ENCODE measurements around the gene MICAL1.

The MICAL1 gene

DNA sequence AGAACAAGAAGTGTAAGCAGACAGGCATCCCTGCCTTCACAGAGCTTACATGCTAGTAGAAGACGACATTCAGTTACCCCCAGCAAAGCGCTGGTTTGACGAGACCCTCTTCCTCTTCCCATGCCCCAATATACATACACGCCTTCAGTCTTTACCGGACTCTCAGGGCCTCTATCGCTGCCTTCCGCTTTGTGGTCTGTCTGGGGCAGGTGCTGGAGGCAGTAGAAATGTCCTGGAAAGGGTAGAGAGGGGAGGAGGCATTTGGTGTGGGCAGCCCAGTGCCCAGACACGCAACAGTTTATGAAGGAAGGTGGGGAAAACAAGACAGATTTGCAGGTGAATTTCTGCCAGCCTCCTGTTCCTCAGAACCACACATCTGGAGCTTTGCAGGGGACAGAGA lies 9.0 kb downstream of the MICAL1 start:
- Histone ChIP-seq H3K27me3 (ENCODE audit: insufficient read depth, poor library complexity, severe bottlenecking) (no peaks in the 10 kb centered on the region), H3K27ac (replicated peaks) (no peak overlapping the region), H3K4me3 (replicated peaks; ENCODE audit: insufficient read depth, low read length) (no peak overlapping the region)
- DNase-seq (ENCODE audit: low read depth in 1 of 2, low spot score in 1 of 2), result no peak
- no peak for TF ChIP-seq SPI1 (IDR thresholded peaks at IDR 0.05; ENCODE audit: borderline replicate concordance, low read depth)

DNA sequence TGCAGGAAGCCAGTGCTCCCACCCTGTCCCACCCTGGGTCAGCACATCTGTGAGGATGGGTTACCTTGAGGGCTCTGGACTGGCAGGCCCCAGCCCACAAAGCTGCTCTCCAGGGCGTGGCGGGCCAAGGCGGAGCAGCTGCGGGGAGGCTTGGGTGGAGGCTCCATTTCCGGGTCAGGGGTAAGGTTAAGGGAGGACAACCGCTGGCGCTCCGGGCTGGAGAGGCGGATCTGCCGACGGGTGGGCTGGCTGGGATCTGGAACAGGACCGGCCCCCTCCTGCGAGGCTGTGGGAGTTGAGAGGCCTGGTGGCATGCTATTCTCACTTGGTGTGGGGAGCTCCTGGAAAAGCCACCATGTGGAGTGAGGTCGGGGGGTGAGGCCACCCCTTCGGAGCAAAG lies 9.5 kb downstream of the MICAL1 start:
- Histone ChIP-seq H3K27ac (replicated peaks) (no peak overlapping the region), H3K27me3 (ENCODE audit: insufficient read depth, poor library complexity, severe bottlenecking) (no peaks in the 10 kb centered on the region), H3K4me3 (replicated peaks; ENCODE audit: insufficient read depth, low read length) (no peak overlapping the region)
- TF ChIP-seq SPI1 (IDR thresholded peaks at IDR 0.05; ENCODE audit: borderline replicate concordance, low read depth) (no peak), GABPA (IDR thresholded peaks at IDR 0.05; ENCODE audit: low read depth) (no peak)
- TF ChIP-seq, protein P1, sequence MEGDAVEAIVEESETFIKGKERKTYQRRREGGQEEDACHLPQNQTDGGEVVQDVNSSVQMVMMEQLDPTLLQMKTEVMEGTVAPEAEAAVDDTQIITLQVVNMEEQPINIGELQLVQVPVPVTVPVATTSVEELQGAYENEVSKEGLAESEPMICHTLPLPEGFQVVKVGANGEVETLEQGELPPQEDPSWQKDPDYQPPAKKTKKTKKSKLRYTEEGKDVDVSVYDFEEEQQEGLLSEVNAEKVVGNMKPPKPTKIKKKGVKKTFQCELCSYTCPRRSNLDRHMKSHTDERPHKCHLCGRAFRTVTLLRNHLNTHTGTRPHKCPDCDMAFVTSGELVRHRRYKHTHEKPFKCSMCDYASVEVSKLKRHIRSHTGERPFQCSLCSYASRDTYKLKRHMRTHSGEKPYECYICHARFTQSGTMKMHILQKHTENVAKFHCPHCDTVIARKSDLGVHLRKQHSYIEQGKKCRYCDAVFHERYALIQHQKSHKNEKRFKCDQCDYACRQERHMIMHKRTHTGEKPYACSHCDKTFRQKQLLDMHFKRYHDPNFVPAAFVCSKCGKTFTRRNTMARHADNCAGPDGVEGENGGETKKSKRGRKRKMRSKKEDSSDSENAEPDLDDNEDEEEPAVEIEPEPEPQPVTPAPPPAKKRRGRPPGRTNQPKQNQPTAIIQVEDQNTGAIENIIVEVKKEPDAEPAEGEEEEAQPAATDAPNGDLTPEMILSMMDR (IDR thresholded peaks at IDR 0.05; ENCODE audit: insufficient read depth, low read length), result no peak
- no peak for DNase-seq (ENCODE audit: low read depth in 1 of 2, low spot score in 1 of 2)

DNA sequence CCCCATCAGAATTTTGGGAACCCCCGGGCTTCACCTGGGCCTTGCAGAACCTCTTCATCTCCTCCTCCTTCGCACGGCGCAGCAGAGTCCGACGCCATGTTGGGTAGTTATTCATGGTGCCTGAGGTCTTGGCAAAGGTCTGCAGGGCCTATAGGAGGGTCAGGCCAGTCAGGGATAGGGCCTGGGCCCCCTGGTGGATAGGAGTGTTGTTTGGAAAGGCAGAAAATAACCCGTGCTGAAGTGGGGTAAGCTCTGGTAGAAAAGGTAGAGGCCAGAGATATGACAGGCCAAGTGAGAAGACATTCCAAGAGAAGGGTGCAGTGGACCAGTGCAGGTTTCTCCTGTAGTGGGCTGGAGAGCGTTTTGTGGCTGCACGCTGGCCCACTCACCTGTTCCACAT lies 10.2 kb downstream of the MICAL1 start:
- no peak overlapping the region for H3K4me3 ChIP-seq (replicated peaks; ENCODE audit: insufficient read depth, low read length)
- no peak for DNase-seq (ENCODE audit: low read depth in 1 of 2, low spot score in 1 of 2)
- H3K27me3 ChIP-seq (ENCODE audit: insufficient read depth, poor library complexity, severe bottlenecking), result no peaks in the 10 kb centered on the region
- no peak overlapping the region for H3K27ac ChIP-seq (replicated peaks)
- TF ChIP-seq SPI1 (IDR thresholded peaks at IDR 0.05; ENCODE audit: borderline replicate concordance, low read depth), result no peak
- TF ChIP-seq, protein P2, sequence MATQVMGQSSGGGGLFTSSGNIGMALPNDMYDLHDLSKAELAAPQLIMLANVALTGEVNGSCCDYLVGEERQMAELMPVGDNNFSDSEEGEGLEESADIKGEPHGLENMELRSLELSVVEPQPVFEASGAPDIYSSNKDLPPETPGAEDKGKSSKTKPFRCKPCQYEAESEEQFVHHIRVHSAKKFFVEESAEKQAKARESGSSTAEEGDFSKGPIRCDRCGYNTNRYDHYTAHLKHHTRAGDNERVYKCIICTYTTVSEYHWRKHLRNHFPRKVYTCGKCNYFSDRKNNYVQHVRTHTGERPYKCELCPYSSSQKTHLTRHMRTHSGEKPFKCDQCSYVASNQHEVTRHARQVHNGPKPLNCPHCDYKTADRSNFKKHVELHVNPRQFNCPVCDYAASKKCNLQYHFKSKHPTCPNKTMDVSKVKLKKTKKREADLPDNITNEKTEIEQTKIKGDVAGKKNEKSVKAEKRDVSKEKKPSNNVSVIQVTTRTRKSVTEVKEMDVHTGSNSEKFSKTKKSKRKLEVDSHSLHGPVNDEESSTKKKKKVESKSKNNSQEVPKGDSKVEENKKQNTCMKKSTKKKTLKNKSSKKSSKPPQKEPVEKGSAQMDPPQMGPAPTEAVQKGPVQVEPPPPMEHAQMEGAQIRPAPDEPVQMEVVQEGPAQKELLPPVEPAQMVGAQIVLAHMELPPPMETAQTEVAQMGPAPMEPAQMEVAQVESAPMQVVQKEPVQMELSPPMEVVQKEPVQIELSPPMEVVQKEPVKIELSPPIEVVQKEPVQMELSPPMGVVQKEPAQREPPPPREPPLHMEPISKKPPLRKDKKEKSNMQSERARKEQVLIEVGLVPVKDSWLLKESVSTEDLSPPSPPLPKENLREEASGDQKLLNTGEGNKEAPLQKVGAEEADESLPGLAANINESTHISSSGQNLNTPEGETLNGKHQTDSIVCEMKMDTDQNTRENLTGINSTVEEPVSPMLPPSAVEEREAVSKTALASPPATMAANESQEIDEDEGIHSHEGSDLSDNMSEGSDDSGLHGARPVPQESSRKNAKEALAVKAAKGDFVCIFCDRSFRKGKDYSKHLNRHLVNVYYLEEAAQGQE (IDR thresholded peaks at IDR 0.05; ENCODE audit: insufficient replicate concordance, low read depth), result no peak
- TF ChIP-seq, protein P1 (IDR thresholded peaks at IDR 0.05; ENCODE audit: insufficient read depth, low read length), result no peak
- no peak for TF ChIP-seq POLR2AphosphoS5 (IDR thresholded peaks at IDR 0.05; ENCODE audit: low read depth)
- no peak for TF ChIP-seq GABPA (IDR thresholded peaks at IDR 0.05; ENCODE audit: low read depth)

DNA sequence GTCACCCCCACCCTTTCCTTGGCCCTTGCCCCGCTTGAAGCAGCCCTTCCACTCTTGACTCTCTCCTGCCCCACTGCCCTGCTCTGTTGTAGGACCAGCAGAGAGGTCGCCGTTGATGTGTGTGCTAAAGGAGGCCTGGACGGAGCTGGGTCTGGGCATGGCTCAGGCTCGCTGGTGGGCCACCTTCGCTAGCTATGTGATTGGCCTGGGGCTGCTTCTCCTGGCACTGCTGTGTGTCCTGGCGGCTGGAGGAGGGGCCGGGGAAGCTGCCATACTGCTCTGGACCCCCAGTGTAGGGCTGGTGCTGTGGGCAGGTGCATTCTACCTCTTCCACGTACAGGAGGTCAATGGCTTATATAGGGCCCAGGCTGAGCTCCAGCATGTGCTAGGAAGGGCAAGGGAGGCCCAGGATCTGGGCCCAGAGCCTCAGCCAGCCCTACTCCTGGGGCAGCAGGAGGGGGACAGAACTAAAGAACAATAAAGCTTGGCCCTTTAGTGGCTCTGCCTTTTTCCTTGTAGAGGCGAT lies 12.1 kb downstream of the MICAL1 start:
- Histone ChIP-seq H3K4me3 (replicated peaks; ENCODE audit: insufficient read depth, low read length) (no peak overlapping the region), H3K27me3 (ENCODE audit: insufficient read depth, poor library complexity, severe bottlenecking) (no peaks in the 10 kb centered on the region), H3K27ac (replicated peaks) (no peak overlapping the region)
- no peak for DNase-seq (ENCODE audit: low read depth in 1 of 2, low spot score in 1 of 2)
- TF ChIP-seq, protein P2 (IDR thresholded peaks at IDR 0.05; ENCODE audit: insufficient replicate concordance, low read depth), result no peak
- TF ChIP-seq GABPA (IDR thresholded peaks at IDR 0.05; ENCODE audit: low read depth), result no peak
- TF ChIP-seq, protein P1 (IDR thresholded peaks at IDR 0.05; ENCODE audit: insufficient read depth, low read length), result no peak
- no peak for TF ChIP-seq SPI1 (IDR thresholded peaks at IDR 0.05; ENCODE audit: borderline replicate concordance, low read depth)
- TF ChIP-seq POLR2AphosphoS5 (IDR thresholded peaks at IDR 0.05; ENCODE audit: low read depth), result no peak
